Keratinocyte (primary cell): Measurements from ENCODE around the gene PNMA8B.

Source experiments
- CTCF ChIP-seq, 3 experiments: IDR thresholded peaks in 1 of 3; conservative IDR thresholded peaks in 1 of 3; optimal IDR thresholded peaks in 1 of 3; 2 replicates in 2 of 3; 3 replicates in 1 of 3; pipeline versions ENCODE3 to v1.5.1; 2011; ENCODE audit warnings: low read length in 3 of 3, mild to moderate bottlenecking in 3 of 3, moderate library complexity in 2 of 3, control low read depth in 1 of 3, inconsistent platforms in 1 of 3; ENCODE audit not compliant: insufficient read depth in 2 of 3; ENCODE audit errors: extremely low read depth in 1 of 3
- EZH2 ChIP-seq: IDR thresholded peaks from one replicate; pipeline ENCODE4 v1.6.1; 2012; ENCODE audit warnings: inconsistent platforms, mild to moderate bottlenecking, low read length, moderate library complexity

DNA sequence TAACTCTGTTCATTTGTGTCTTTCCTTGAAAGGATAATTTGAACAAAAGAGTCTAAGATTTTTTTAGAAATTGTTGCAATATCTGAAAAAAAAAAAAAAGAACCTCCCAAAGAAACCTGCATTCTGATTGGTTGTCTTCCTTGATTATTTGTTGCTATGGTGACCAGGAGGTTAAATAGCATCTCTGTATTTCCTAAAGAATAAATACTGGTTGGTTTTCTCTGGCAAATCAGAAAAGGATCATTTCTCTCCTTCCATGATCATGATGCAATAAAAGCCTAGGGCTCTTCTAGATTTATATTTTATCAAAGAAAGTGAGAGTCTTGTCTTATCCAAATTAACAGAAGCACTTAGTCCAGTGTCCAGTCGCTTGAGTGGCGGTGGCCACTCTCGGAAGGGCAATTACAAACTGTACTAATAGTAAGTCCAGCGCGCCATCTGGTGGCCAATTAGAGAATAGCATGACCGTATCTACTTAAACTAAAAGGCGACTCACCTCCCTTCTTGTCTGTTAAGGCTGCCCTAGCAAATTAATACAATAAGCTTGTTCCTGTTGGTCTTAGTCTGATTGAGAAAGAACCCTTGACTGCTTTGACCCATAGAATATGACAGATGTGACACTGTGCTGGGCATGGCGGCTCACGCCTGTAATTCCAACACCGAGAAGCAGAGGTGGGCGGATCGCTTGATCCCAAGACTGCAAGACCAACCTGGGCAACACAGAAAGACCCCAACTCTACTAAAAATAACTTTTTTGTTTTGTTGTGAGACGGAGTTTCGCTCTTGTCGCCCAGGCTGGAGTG, 47.0 kb upstream of the PNMA8B start:
- TF ChIP-seq CTCF (optimal IDR thresholded peaks at IDR 0.05 in 1 of 3, IDR thresholded peaks at IDR 0.05 in 1 of 3, conservative IDR thresholded peaks at IDR 0.05 in 1 of 3; ENCODE audit: extremely low read depth in 1 of 3, insufficient read depth in 2 of 3, low read length in 3 of 3) (peak; percentile 74 to 76 (median 76)), EZH2 (no peak)
